HG03095 (cell line): ENCODE data around the gene ZFYVE28.
A peak's percentile ranks its signal among the peaks of the same experiment; 100 is the strongest.
"Not testable (repeated sequence)": the region's sequence is repeated elsewhere in the genome, so short reads cannot be mapped to it uniquely, and the experiment has no call there.

Experiments
- ATAC-seq: cut with Tn5 transposase; IDR thresholded peaks from one replicate; pipeline ENCODE4 v1.9.1; 2021; ENCODE audit warnings: moderate library complexity; ENCODE audit not compliant: unreplicated experiment

ZFYVE28 gene

DNA sequence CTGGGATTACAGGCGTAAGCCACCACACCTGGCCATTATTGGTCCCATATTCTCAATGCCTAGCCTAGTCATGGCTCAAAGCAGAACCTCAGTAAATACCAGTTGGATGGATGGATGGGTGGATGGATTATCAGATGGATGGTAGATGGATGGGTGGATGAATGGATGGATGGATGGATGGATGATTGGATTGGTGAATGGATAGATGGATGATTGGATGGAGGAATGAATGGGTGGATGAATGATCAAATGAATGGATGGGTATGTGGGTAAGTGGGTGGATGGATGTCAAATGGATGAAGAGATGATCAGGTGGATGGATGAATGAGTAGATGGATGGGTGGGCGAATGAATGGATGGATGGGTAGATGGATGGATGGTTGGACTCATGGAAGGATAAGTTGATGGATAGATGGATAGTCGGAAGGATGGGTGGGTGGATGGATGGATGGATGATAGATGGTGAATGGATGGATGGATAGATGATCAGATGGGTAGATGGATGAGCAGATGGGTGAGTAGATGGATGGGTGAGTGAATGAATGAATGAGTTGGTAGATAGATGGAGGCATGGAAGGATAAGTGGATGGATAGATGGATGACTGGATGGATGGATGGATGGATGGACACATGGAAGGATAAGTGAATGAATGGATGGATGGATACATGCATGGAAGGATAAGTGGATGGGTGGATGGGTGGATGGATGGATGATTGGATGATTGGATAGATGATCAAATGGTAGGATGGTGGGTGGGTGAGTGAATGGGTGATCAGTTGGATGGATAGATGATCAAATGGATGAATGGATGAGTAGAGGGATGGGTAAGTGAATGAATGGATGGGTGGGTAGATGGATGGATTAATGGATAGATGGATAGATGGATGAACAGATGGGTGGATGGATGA, 28.5 kb upstream of the ZFYVE28 start:
- no peak for ATAC-seq

DNA sequence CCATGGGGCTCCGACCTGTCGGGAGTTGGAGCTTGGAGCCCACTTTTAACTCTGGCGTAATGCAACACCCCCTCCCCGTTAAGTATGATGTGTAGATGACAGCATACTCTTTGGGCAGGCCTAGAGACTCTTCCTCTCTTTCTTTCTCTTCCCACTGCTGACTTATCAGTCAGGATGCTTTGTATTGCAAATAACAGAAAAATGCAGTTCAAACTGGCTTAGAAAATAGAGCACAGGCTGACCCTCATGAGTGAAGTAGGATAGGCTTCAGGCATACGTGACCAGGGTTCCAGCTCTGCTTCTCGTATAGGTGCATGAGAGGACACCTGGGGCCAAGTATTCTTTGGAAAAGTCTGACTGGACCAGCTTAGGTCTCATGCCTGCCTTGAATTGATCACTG, 27.1 kb upstream of the ZFYVE28 start:
- ATAC-seq = no peak

GRCh38 chr4:2445130-2445529, 26.7 kb upstream of the ZFYVE28 start:
- no peak for ATAC-seq

DNA sequence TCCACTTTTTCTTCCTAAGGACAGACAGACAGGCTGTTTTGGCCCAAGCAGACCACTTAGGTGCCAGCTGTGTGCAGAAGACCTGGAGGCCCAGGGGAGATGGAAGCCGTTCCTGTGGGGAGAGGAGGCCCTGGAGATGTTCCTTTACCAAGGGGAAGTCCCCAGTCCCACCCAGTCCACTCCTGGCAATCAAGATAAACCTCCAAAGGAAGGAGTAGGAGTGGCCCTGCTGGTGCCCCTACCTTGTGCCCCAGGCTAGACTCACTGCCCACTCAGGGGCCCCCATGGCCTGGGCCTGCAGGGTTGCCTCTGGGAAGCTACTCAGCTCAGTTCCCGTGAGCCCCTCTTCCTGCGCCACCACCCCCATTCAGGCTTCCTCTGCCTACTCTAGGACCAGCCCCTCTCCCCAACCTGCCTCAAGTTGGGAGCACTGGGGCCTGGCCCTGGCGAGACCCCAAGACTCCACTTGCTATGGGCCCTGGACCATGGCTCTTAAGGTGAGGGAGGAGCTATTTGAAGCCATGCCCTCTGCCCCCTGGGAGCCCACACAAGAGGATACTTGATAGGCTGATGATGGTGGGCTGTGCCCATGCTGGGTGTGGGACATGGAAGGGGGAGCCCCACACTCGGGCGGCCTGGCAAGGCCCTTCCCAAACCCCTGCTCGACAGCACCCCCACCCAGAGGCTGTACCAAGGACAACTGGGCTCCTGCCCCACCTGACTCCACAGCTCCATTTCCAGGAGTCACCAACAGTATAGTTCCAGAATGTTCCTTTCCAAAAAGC, 25.7 kb upstream of the ZFYVE28 start:
- no peak for ATAC-seq

DNA sequence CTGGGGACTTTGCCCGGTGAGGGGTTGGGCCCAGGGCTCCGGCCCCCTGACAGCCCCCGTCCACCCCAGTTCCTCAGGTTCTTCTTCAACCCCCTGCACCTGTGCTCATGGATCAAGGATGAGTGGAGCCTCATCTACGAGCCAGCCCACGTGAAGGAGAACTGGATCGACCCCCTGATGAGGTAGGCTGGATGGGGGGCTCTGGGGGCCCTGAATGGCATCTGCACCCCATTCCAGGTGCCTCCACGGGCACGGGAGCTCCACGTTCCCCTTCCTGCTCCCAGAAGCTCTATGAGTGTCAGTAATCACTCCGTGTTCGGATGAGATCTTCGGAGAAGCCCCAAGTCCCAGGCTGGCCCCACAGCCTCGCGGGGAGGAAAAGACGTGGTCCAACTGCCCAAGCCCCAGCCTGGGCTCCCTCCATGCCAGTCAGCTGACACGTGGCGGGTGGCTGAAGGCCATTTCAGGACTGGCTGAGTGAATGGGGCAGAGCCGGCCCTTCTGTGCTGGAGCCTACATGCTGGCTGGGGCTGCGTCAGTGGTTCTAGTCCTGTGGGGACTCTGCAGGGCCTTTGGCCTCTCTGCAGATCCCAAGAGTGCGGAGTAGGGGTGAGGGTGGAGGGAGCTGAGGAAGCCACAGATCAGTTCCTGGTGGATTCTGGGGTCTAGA, 24.8 kb upstream of the ZFYVE28 start:
- no peak for ATAC-seq

DNA sequence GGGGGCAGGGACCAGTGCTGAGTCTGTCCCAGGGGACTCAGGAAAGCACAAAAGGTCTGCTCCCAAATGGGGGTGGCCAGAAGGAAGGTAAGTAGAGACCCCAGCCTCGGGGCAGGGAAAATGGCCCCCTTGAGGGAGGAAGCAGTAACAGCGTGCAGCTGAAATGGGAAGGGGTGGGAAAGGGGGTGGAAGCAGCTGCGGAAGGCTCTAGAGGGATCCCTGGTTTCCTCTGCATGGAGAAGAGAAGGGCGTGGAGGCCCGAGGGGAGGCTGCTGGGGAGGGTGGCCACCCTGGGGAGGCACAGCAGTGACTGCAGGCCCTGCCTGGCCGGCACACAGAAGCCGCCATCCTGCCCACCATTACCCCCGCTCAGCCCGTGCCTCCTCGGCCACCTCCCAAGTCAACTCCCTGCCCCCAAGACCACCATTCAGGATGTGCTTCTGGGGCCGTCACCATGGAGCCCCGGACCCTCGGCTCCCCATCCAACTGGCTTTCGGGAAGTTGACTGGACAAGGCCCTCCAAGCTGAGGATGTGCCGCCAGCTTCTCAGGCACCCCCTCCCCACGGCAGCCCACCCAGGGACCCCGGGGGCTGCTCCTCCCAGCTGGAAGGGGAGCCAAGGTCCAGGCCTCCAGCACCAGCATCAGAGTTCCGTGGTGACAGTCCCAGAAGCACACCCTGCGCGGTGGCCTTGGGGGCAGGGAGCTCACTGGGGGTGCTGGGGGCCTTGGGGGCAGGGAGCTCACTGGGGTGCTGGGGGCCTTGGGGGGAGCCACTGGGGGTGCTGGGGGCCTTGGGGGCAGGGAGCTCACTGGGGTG, 23.9 kb upstream of the ZFYVE28 start:
- no peak for ATAC-seq

DNA sequence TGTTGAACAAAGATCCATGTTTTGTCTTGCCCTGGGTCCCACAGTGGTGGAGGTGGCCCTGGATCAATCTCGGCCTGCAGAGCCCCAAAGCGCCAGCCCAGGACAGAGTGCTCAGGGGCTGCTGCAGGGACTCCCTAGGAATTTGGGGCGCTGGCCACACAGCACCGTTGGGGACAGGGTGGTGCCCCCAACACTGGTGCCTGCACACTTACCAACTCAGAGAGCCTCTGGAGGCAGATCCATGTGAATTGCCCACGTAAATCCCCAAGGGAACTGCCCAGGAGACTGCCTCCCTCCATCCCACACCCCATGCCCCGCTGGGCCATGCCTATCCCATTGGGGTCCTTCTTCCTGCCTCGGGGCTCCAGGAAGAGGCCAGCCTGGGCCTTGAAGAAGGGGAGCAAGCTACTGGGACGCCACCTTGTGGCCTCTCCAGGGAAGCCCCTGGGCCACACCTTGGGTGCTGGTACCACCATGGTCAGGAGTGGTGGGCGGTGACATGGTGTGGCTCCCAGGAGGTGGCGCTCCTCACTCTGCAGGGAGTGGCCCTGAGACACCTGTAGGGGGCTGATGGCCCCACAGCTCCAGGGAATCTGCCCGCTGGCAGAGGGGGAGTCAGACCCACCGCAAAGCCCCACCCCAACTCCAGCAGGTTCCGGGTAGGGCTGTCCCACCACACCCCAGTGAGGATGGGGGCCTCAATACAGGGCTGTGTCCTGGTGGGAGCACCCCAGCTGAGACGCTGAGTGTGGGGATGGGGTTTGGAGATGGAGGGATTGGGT, 23.1 kb upstream of the ZFYVE28 start:
- peak; percentile 77 for ATAC-seq

- no peak for ATAC-seq
These were observed 20.6 kb upstream of the ZFYVE28 start for GRCh38 chr4:2438822-2439718.

GRCh38 chr4:2437475-2438215, 19.2 kb upstream of the ZFYVE28 start:
- ATAC-seq = no peak

GRCh38 chr4:2436761-2437474, 18.5 kb upstream of the ZFYVE28 start:
- no peak for ATAC-seq

DNA sequence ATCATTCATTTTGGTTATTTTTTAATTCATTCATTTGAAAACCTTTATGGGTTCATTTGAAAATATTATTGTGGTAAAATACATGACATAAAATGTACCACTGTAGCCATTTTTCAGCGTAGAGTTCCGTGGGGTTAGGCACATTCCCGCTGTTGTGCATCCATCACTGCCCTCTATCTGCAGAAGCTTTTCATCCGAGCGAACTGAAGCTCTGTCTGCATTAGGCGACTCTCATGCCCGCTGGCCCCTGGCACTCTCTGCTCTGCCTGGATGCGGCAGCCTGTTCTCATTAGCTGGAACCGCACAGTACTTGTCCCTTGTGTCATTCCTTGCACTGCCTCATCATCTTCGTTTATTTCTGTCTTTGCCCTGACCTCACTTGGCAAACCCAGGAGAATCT, 17.9 kb upstream of the ZFYVE28 start:
- no peak for ATAC-seq

DNA sequence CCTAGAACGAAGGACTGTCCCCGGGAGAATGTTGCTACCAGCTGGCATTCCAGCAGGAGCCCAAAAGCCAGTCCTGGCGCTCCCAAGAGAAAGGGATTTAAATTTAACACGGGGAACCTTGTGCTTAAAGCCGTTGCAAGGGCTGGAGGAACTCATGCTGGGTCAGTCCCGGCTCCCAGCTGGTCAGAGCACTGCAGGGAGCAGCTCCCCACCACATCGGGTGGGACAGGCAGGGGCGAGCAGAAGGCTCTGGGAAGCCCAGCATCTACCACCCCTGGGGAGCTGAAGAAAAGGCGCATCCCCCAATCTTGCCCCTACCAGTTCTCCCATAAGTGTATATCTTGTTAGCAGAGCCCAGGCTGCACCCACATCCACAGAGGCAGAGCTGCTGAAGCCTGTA, 16.0 kb upstream of the ZFYVE28 start:
- ATAC-seq = no peak

DNA sequence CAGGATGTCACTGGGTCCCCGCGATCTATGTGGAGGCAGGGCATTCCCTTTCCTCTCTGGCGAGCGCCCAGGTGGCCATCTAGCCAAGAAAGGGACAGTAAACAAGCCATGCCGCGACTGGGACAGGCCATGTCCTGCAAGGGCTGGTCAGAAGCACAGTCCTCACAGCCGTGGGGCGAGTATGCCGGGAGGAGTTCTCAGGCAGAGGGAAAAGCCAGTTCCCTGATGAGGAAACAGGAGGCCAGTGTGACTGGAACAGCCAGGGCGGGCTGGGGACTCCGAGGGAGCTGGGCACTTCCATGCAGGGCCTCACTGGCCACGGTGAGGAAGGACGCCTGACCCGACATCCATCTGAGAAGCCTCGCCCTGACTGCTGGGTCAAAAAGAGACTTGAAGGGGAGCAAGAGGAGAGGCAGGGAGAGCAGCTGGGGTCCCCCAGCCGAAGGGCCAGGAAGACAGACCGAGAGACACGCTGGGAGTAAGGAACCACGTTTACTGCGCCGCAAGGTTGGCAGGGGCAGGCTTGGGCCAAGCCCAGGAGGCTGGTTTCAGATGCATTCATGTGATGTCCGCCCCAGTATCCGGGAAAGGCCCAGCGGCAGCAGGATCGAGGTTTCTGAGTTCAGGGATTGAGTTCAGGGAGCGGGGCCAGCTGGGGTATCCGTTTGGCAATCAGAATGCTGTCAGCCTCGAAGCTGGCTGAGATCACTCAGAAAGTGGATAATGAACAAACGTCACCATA, 15.3 kb upstream of the ZFYVE28 start:
- ATAC-seq = no peak

- no peak for ATAC-seq
These were observed 14.6 kb upstream of the ZFYVE28 start for GRCh38 chr4:2432991-2433530.

GRCh38 chr4:2432004-2432403, 13.6 kb upstream of the ZFYVE28 start:
- ATAC-seq = no peak

GRCh38 chr4:2429945-2430757, 11.7 kb upstream of the ZFYVE28 start:
- ATAC-seq = not testable (repeated sequence)
